Activated B cell treated with CpG ODN at 0.5 μM for 24 hours (primary cell): ENCODE results near the gene GLS2. TPM values are rescaled to one million over a fixed set of nuclear protein-coding genes. Genes with fewer than 3 reads are reported as not detected.

Experiments used
- ATAC-seq: fragments of 200-7000 bp; cut with Tn5 transposase; one replicate; pipeline ENCODE4 v1.10.0; 2021; ENCODE audit warnings: low read depth, mild to moderate bottlenecking, moderate library complexity
- CTCF ChIA-PET: fragments of 350-600 bp; sonication (Branson Sonifier 250); formaldehyde crosslinking; loops from one replicate; lab custom pipeline; 2021; ENCODE audit warnings: antibody characterized with exemption; lab: Charles Lee
- POLR2A ChIA-PET: fragments of 350-600 bp; sonication (Branson Sonifier 250); formaldehyde crosslinking; loops from one replicate; lab custom pipeline; 2021; ENCODE audit warnings: antibody characterized with exemption; lab: Charles Lee
- DNase-seq: peaks from one replicate; pipeline ENCODE4 v3.0.0; 2022
- H3K27ac Mint-ChIP-seq: one replicate; pipeline ENCODE4 v1.8.0; 2020; ENCODE audit warnings: mixed read lengths
- H3K27me3 Mint-ChIP-seq: one replicate; pipeline ENCODE4 v1.8.0; 2021; ENCODE audit warnings: mixed read lengths
- H3K36me3 Mint-ChIP-seq: one replicate; pipeline ENCODE4 v1.8.0; 2021; ENCODE audit warnings: low read depth, mixed read lengths
- H3K4me1 Mint-ChIP-seq: one replicate; pipeline ENCODE4 v1.8.0; 2021; ENCODE audit warnings: mixed read lengths
- H3K4me3 Mint-ChIP-seq: one replicate; pipeline ENCODE4 v1.8.0; 2020; ENCODE audit warnings: mild to moderate bottlenecking, mixed read lengths
- H3K9me3 Mint-ChIP-seq: one replicate; pipeline ENCODE4 v1.8.0; 2020; ENCODE audit warnings: mixed read lengths
- intact Hi-C: fragments of 100-400 bp; cut with micrococcal nuclease; formaldehyde crosslinking; loops from one replicate; pipeline ENCODE4 v1.15.1; 2024
- total RNA-seq: library from RNA; stranded (reverse); gene quantifications from 2 replicates; pipeline ENCODE4 v1.2.3, GENCODE V29; 2022
- TF ChIP-seq, protein P1 (sequence below): fragments of 200-600 bp; IDR thresholded peaks from one replicate; pipeline ENCODE4 v1.8.0; 2022; ENCODE audit warnings: antibody characterized with exemption, mild to moderate bottlenecking

Gene GLS2
- total RNA-seq, 1 donor from 2014 or later: 3.5 TPM

DNA sequence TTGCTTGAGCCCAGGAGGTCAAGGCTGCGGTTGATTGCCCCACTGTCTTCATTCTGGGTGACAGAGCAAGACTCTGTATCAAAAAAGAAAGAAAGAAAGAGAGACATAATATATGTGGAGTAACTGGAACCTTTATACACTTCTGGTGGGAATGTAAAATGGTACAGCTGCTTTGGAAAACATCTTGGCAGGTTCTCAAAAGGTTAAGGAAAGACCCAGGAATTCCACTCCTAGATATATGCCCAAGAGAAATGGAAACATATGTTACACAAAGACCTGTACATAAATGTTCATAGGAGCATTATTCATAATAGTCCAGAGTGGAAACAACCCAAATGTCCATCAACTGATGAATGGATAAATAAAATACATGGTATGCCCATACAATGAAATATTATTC is 40.9 kb upstream of the GLS2 start:
- ChIA-PET POLR2A (no interaction called here), CTCF (no interaction called here)
- H3K9me3 Mint-ChIP-seq: no peaks in the 10 kb centered on the region
- DNase-seq (no peak), ATAC-seq (no peak)
- H3K36me3 Mint-ChIP-seq: no peaks in the 10 kb centered on the region
- no peaks in the 10 kb centered on the region for H3K4me1 Mint-ChIP-seq
- intact Hi-C loops: no loop called here
- H3K27me3 Mint-ChIP-seq: no peaks in the 10 kb centered on the region
- no peak overlapping the region for H3K4me3 Mint-ChIP-seq
- TF ChIP-seq, protein P1, sequence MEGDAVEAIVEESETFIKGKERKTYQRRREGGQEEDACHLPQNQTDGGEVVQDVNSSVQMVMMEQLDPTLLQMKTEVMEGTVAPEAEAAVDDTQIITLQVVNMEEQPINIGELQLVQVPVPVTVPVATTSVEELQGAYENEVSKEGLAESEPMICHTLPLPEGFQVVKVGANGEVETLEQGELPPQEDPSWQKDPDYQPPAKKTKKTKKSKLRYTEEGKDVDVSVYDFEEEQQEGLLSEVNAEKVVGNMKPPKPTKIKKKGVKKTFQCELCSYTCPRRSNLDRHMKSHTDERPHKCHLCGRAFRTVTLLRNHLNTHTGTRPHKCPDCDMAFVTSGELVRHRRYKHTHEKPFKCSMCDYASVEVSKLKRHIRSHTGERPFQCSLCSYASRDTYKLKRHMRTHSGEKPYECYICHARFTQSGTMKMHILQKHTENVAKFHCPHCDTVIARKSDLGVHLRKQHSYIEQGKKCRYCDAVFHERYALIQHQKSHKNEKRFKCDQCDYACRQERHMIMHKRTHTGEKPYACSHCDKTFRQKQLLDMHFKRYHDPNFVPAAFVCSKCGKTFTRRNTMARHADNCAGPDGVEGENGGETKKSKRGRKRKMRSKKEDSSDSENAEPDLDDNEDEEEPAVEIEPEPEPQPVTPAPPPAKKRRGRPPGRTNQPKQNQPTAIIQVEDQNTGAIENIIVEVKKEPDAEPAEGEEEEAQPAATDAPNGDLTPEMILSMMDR: no peak
- H3K27ac Mint-ChIP-seq: no peak overlapping the region

DNA sequence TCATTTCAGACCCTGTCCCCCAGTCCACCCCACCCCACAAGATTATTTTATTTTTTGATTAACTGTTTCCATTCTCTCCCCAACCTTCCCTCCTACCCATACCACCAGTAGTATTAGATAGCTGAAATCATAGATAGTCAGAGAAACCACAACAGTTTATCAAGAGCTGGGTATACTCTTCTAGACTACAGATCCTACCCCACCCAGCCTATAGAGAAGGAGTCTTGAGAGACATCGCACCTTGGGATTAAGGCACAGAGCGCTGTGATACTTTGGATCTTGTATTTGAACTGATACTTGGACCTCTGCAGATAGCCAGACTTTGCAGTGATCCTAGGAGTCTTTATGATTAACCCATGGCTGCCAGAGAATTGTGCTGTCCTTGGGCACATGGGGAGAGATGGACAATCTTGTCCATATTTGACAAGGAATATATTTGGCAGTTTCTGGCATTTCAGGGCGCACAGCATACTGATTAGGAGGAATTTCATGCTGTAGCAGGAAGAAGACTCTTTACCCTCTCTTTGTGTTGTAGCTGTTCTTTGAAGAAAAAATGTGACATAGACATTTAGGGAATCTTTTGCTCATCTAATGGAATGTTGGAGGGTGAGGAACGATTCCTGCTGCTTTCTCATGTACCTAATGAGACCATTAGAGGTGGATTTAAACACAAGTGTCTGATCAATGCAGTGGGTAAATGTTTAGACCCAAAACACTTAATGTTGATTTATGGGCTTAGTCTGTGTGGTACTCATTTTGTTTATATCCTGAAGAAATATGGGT is 34.6 kb upstream of the GLS2 start:
- Mint-ChIP-seq H3K27ac (no peak overlapping the region), H3K4me1 (peaks cover 22% of the 10 kb centered on the region), H3K36me3 (no peaks in the 10 kb centered on the region), H3K9me3 (no peaks in the 10 kb centered on the region), H3K27me3 (peaks cover 3% of the 10 kb centered on the region), H3K4me3 (peak overlapping the region; percentile 83)
- ChIA-PET POLR2A (interaction anchor here (0.6 to 1.1 kb wide), 4 partner anchors 203 to 687 kb away, joined by 3 to 12 read pairs (median 3); partner anchors contain the start of genes NACA and RNF41), CTCF (interaction anchor here (0.6 kb wide), 1 partner anchor 1113 kb away, joined by 4 read pairs; no protein-coding TSS in a partner anchor)
- DNase-seq (no peak), ATAC-seq (no peak)
- intact Hi-C loops: loop anchor here (5.0 kb wide), 1 partner anchor 35 kb away; no protein-coding TSS in a partner anchor
- TF ChIP-seq, protein P1: no peak

DNA sequence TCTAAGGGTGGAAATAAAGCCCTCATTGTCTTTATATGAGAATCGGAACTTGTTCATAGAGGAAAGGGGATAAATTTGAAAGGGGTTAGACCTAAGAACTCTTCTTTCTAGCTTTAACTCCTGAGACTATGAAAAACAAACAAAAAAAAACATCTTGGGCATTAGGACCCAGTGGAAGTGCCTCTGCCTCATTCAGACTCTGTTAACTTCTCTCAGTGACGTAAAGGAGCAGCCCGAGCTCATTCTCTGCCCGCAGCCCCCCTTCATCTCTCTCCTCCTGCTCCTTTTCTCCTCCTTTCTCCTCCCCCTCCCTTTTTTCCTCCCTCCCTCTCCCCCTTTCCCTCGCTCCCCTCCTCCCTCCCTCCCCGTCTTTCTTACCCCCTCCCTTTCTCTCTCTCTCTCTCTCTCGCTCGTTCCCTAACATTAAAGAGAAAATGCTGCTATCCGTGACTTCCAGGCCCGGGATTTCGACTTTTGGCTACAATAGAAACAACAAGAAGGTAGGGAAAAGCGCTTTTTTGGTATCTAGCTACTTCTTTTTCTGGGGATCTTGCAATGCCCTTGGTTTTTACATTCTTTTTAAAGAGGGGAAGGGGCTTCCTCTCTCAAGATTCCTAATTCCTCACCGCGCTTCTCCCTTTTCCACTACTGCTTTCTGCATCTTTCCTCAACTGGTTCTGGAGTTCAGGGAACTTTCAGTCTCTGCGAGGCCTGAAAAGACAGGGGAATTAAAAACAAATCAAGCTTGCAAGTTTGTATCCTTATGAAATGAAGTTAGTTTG is 33.8 kb upstream of the GLS2 start, which contains the start of gene RBMS2:
TSS of gene RBMS2 (plus strand) at position 231 of the 782 bp plus-strand sequence. CDS start at position 435, 204 bp downstream.
- ChIA-PET CTCF (interaction anchor here (1.7 kb wide), 1 partner anchor 115 kb away, joined by 6 read pairs; no protein-coding TSS in a partner anchor), POLR2A (interaction anchor here (0.5 to 1.3 kb wide), 12 partner anchors 26 to 687 kb away, joined by 3 to 10 read pairs (median 3); partner anchors contain the start of genes LRP1, NACA, RNF41 and STAT2)
- DNase-seq (no peak), ATAC-seq (peak; percentile 84)
- Mint-ChIP-seq H3K36me3 (no peaks in the 10 kb centered on the region), H3K27me3 (peaks cover 3% of the 10 kb centered on the region), H3K9me3 (no peaks in the 10 kb centered on the region), H3K4me3 (peak within 1 kb of the TSS; percentile 83), H3K27ac (peak within 1 kb of the TSS; percentile 72), H3K4me1 (peaks cover 22% of the 10 kb centered on the region)
- intact Hi-C loops: loop anchor here (5.0 kb wide), 1 partner anchor 36 kb away; no protein-coding TSS in a partner anchor
- TF ChIP-seq, protein P1: no peak

DNA sequence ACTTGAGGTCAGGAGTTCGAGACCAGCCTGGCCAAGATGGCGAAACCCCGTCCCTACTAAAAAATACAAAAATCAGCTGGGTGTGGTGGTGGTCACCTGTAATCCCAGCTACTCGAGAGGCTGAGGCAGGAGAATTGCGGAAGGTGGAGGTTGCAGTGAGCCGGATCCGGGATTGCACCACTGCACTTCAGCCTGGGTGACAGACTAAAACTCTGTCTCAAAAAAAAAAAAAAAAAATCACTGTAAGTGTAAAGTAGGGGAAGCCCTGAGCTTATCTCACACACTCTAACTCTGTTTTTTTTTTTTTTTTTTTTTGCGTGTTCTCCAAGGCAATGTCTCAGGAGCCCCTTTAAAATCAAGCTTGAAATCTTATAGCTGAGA is 33.2 kb upstream of the GLS2 start:
- intact Hi-C loops: loop anchor here (5.0 kb wide), 1 partner anchor 36 kb away; no protein-coding TSS in a partner anchor
- Mint-ChIP-seq H3K36me3 (no peaks in the 10 kb centered on the region), H3K27me3 (peaks cover 3% of the 10 kb centered on the region), H3K4me1 (peaks cover 22% of the 10 kb centered on the region), H3K27ac (no peak overlapping the region), H3K9me3 (no peaks in the 10 kb centered on the region), H3K4me3 (peak overlapping the region; percentile 83)
- peak; percentile 14 for ATAC-seq
- CTCF ChIA-PET: interaction anchor here (1.7 kb wide), 1 partner anchor 115 kb away, joined by 6 read pairs; no protein-coding TSS in a partner anchor
- DNase-seq: no peak
- TF ChIP-seq, protein P1: no peak
- POLR2A ChIA-PET: interaction anchor here (0.5 to 1.3 kb wide), 12 partner anchors 26 to 607 kb away, joined by 3 to 10 read pairs (median 3); partner anchors contain the start of genes LRP1, STAT2 and STAT6
